Mucosa of stomach (tissue), 1 donor: Measurements from ENCODE around the gene ERFE.

Source experiments
- H3K27me3 ChIP-seq: one replicate; pipeline ENCODE4 v1.7.0; 2013; ENCODE audit warnings: mild to moderate bottlenecking, low read length; ENCODE audit not compliant: control insufficient read depth, insufficient read depth
- H3K36me3 ChIP-seq: one replicate; pipeline ENCODE4 v1.7.0; 2013; ENCODE audit warnings: low read length; ENCODE audit not compliant: control insufficient read depth, insufficient read depth
- H3K4me1 ChIP-seq: one replicate; pipeline ENCODE4 v1.7.0; 2013; ENCODE audit warnings: mild to moderate bottlenecking, low read length; ENCODE audit not compliant: control insufficient read depth, insufficient read depth
- H3K4me3 ChIP-seq: one replicate; pipeline ENCODE4 v1.7.0; 2013; ENCODE audit warnings: low read length
- H3K9ac ChIP-seq: one replicate; pipeline ENCODE4 v1.7.0; 2013; ENCODE audit warnings: mild to moderate bottlenecking, low read length, moderate library complexity
- H3K9me3 ChIP-seq: one replicate; pipeline ENCODE4 v1.7.0; 2013; ENCODE audit warnings: mild to moderate bottlenecking, low read length, moderate library complexity; ENCODE audit not compliant: control insufficient read depth
- donor health status: Pancreatic carcinoma.

Gene ERFE

GRCh38 chr2:238137885-238138284 lies 20.9 kb upstream of the ERFE start:
- H3K4me3 ChIP-seq, result no peak overlapping the region
- no peaks in the 10 kb centered on the region for H3K27me3 ChIP-seq
- H3K9ac ChIP-seq, result no peak overlapping the region
- peaks cover 32% of the 10 kb centered on the region for H3K4me1 ChIP-seq
- no peaks in the 10 kb centered on the region for H3K36me3 ChIP-seq
- no peaks in the 10 kb centered on the region for H3K9me3 ChIP-seq

DNA sequence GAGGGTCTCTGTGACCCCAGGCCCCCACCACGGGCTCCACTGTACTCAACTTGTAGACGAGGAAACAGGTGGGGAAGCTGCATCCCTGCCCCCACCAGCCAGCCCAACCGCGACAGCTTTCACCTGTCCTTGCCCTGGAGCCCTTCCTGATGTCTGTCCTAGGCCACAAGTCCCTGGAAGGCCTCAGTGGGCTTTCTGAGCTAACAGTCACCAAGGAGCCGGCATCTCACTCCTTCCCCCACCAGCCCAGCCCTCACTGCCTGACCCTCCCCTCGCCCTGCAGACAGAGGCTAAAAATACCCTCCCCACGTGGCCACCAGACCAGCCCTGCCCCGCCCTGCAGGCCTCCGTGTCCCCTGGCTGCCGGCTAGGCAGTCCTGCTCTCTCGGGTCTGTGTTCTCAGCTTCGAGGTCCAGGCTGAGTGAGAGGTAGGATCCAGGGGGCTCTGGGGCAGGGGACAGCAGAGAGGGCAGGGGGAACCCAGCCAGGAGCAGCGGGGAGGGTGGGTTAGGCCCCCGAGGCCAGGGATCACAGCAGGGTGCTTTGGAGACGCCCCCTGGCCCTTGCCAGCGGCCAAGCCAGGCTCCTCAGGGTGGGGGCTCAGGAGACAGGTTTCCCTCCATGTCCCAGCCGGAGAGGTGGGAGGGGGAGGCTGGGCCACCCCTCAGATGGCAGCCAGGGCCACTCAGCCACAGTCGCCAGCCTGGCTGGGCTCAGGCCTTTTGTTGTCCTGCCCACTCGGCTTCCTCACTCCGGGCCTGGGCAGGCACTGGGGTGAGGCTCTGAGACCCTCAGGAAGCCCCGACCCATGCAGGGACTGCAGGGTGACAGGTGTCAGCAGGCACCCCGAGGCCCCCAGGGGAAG lies 20.2 kb upstream of the ERFE start, which contains the start of gene KLHL30:
KLHL30 (plus strand) TSS at position 338 of the 865 bp plus-strand sequence. CDS start 2,087 bp downstream, outside the sequence.
- H3K27me3 ChIP-seq, result no peaks in the 10 kb centered on the region
- H3K36me3 ChIP-seq, result no peaks in the 10 kb centered on the region
- no peak within 1 kb of the TSS for H3K4me3 ChIP-seq
- H3K4me1 ChIP-seq, result peaks cover 38% of the 10 kb centered on the region
- no peaks in the 10 kb centered on the region for H3K9me3 ChIP-seq
- H3K9ac ChIP-seq, result no peak within 1 kb of the TSS

DNA sequence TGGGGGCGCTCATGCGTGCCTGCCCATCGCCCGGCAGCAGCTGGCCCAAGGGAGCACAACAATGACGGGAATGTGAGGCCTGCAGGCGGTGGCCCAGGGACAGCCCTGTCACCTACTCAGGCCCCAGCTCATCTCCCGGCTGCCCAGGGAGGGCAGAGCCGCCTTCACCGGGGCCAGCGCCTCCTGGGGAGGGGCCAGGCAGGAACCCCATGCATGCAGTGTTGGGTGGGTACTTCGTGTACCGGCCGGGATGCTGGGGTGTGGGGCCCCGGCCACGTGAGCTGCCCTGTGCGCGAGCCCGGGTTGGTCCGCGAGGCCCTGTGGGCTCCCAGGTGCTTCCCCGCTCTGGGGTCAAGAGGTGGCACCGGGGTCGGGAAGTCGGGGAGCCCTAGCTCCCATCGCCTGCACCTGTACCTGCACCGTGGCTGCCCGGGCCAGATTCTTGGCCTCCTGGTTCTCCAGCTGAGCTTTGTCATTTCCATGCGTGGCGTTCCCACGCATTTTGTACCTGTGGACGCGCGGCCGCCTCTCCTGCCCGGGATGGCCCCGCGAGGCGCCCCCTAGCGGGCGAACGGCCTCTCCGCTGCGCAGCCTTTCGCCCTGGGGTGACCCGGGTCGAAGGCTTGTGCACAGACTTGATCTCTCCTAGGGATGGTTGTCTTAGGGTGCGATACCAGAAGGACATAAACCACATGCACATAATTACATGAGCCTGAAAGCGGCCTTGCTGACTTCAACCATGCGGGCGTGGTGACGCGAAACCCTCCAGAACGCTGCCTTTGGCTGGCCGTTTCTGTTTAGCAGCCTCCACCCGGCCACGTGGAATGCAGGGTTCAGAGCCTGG lies 19.4 kb upstream of the ERFE start:
- H3K4me3 ChIP-seq, result no peak overlapping the region
- H3K9me3 ChIP-seq, result no peaks in the 10 kb centered on the region
- peaks cover 44% of the 10 kb centered on the region for H3K4me1 ChIP-seq
- H3K36me3 ChIP-seq, result no peaks in the 10 kb centered on the region
- H3K9ac ChIP-seq, result no peak overlapping the region
- H3K27me3 ChIP-seq, result no peaks in the 10 kb centered on the region

- H3K9ac ChIP-seq, result no peak overlapping the region
- H3K27me3 ChIP-seq, result no peaks in the 10 kb centered on the region
- H3K36me3 ChIP-seq, result no peaks in the 10 kb centered on the region
- H3K4me1 ChIP-seq, result peaks cover 44% of the 10 kb centered on the region
- H3K9me3 ChIP-seq, result no peaks in the 10 kb centered on the region
- no peak overlapping the region for H3K4me3 ChIP-seq
These were observed 18.7 kb upstream of the ERFE start for GRCh38 chr2:238140040-238140439.

- Histone ChIP-seq H3K9ac (no peak overlapping the region), H3K4me1 (peaks cover 49% of the 10 kb centered on the region), H3K9me3 (no peaks in the 10 kb centered on the region), H3K4me3 (no peak overlapping the region), H3K27me3 (no peaks in the 10 kb centered on the region), H3K36me3 (no peaks in the 10 kb centered on the region)
These were observed 17.8 kb upstream of the ERFE start for GRCh38 chr2:238140721-238141540.

GRCh38 chr2:238141541-238142318 lies 17.0 kb upstream of the ERFE start:
- H3K36me3 ChIP-seq, result no peaks in the 10 kb centered on the region

GRCh38 chr2:238142382-238143205 lies 16.2 kb upstream of the ERFE start:
- H3K4me1 ChIP-seq, result peaks cover 51% of the 10 kb centered on the region
- H3K27me3 ChIP-seq, result no peaks in the 10 kb centered on the region
- no peak overlapping the region for H3K4me3 ChIP-seq
- no peaks in the 10 kb centered on the region for H3K9me3 ChIP-seq
- no peaks in the 10 kb centered on the region for H3K36me3 ChIP-seq
- H3K9ac ChIP-seq, result peak overlapping the region; percentile 40

More at GRCh38 chr2:238141541-238142318, 17.0 kb upstream of the ERFE start:
- H3K4me3 ChIP-seq, result no peak overlapping the region
- no peaks in the 10 kb centered on the region for H3K9me3 ChIP-seq
- H3K9ac ChIP-seq, result peak overlapping the region; percentile 40
- H3K4me1 ChIP-seq, result peaks cover 51% of the 10 kb centered on the region
- H3K27me3 ChIP-seq, result no peaks in the 10 kb centered on the region

DNA sequence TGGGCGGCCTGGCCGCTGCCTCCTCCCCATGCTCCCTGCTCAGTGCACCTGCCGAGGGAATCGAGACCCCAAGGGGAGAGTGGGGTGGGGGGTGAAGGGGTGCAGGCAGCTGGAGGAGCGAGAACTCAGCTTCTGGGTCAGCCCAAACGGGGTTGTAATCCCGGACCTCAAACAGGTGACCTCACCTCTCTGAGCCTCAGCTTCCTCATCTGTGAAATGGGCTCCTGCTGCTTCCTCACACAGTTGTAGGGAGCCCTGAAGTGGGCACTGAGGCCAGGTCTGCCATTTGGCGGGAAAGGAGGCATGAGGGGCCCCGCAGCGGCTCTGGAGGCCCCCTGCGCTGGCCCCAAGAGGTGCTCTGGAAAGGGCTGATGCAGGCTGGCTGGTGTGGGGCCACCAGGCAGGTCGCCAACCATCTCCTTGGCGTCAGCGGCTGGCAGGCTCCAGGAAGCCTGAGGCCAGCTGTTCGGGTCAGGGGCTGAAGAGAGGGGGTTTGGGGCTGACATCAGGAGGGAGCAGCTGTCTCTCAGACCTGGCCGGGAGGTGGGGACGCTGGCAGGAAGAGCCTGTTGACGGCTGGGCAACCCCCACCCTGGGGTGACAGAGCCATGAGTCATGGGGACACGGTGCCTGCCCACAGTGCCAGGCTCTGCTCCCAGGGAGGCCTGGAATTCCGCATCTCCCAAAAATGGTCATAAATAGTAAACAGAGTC lies 15.4 kb upstream of the ERFE start:
- Histone ChIP-seq H3K36me3 (no peaks in the 10 kb centered on the region), H3K4me1 (peaks cover 43% of the 10 kb centered on the region), H3K9ac (no peak overlapping the region), H3K9me3 (no peaks in the 10 kb centered on the region), H3K27me3 (no peaks in the 10 kb centered on the region), H3K4me3 (no peak overlapping the region)

GRCh38 chr2:238144262-238144661 lies 14.5 kb upstream of the ERFE start:
- H3K9ac ChIP-seq, result no peak overlapping the region
- no peak overlapping the region for H3K4me3 ChIP-seq
- H3K4me1 ChIP-seq, result peaks cover 38% of the 10 kb centered on the region
- no peaks in the 10 kb centered on the region for H3K9me3 ChIP-seq
- H3K36me3 ChIP-seq, result no peaks in the 10 kb centered on the region
- no peaks in the 10 kb centered on the region for H3K27me3 ChIP-seq

- Histone ChIP-seq H3K4me3 (no peak overlapping the region), H3K9ac (no peak overlapping the region), H3K9me3 (no peaks in the 10 kb centered on the region), H3K4me1 (peaks cover 38% of the 10 kb centered on the region), H3K36me3 (no peaks in the 10 kb centered on the region), H3K27me3 (no peaks in the 10 kb centered on the region)
These were observed 13.7 kb upstream of the ERFE start for GRCh38 chr2:238145046-238145445.
